ENCODE results near the gene NGFR.
A peak's percentile ranks its signal among the peaks of the same experiment; 100 is the strongest.

NGFR gene

GRCh38 chr17:49450735-49451134 is 44.4 kb upstream of the NGFR start:
- no peaks in the 10 kb centered on the region for H3K9me3 ChIP-seq (ENCODE audit: severe bottlenecking)
- no peak overlapping the region for H3K27ac ChIP-seq (ENCODE audit: poor library complexity, severe bottlenecking)
- no peak overlapping the region for H3K4me3 ChIP-seq (ENCODE audit: severe bottlenecking)
- peak; percentile 83 for ATAC-seq (ENCODE audit: low read depth)
- no peaks in the 10 kb centered on the region for H3K36me3 ChIP-seq (ENCODE audit: low read depth)
- H3K4me1 ChIP-seq (ENCODE audit: insufficient read depth, poor library complexity, severe bottlenecking) = peaks cover 6% of the 10 kb centered on the region
- no peak for DNase-seq (ENCODE audit: low spot score)
- TF ChIP-seq, protein P1, sequence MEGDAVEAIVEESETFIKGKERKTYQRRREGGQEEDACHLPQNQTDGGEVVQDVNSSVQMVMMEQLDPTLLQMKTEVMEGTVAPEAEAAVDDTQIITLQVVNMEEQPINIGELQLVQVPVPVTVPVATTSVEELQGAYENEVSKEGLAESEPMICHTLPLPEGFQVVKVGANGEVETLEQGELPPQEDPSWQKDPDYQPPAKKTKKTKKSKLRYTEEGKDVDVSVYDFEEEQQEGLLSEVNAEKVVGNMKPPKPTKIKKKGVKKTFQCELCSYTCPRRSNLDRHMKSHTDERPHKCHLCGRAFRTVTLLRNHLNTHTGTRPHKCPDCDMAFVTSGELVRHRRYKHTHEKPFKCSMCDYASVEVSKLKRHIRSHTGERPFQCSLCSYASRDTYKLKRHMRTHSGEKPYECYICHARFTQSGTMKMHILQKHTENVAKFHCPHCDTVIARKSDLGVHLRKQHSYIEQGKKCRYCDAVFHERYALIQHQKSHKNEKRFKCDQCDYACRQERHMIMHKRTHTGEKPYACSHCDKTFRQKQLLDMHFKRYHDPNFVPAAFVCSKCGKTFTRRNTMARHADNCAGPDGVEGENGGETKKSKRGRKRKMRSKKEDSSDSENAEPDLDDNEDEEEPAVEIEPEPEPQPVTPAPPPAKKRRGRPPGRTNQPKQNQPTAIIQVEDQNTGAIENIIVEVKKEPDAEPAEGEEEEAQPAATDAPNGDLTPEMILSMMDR (IDR thresholded peaks at IDR 0.05; ENCODE audit: poor library complexity, severe bottlenecking) = no peak
- no peaks in the 10 kb centered on the region for H3K27me3 ChIP-seq (ENCODE audit: insufficient read depth, poor library complexity, severe bottlenecking)

- Histone ChIP-seq H3K9me3 (ENCODE audit: severe bottlenecking) (no peaks in the 10 kb centered on the region), H3K4me3 (ENCODE audit: severe bottlenecking) (no peak overlapping the region), H3K27ac (ENCODE audit: poor library complexity, severe bottlenecking) (no peak overlapping the region), H3K36me3 (ENCODE audit: low read depth) (no peaks in the 10 kb centered on the region), H3K27me3 (ENCODE audit: insufficient read depth, poor library complexity, severe bottlenecking) (peaks cover under 1% of the 10 kb centered on the region), H3K4me1 (ENCODE audit: insufficient read depth, poor library complexity, severe bottlenecking) (peaks cover 6% of the 10 kb centered on the region)
- no peak for ATAC-seq (ENCODE audit: low read depth)
- TF ChIP-seq, protein P1 (IDR thresholded peaks at IDR 0.05; ENCODE audit: poor library complexity, severe bottlenecking) = no peak
- DNase-seq (ENCODE audit: low spot score) = no peak
These were observed 42.9 kb upstream of the NGFR start for GRCh38 chr17:49452201-49452600.

GRCh38 chr17:49452661-49453060 is 42.4 kb upstream of the NGFR start:
- Histone ChIP-seq H3K27me3 (ENCODE audit: insufficient read depth, poor library complexity, severe bottlenecking) (peaks cover 5% of the 10 kb centered on the region), H3K27ac (ENCODE audit: poor library complexity, severe bottlenecking) (no peak overlapping the region), H3K9me3 (ENCODE audit: severe bottlenecking) (no peaks in the 10 kb centered on the region), H3K36me3 (ENCODE audit: low read depth) (no peaks in the 10 kb centered on the region), H3K4me1 (ENCODE audit: insufficient read depth, poor library complexity, severe bottlenecking) (peaks cover 6% of the 10 kb centered on the region), H3K4me3 (ENCODE audit: severe bottlenecking) (no peak overlapping the region)
- ATAC-seq (ENCODE audit: low read depth) (no peak), DNase-seq (ENCODE audit: low spot score) (no peak)
- TF ChIP-seq, protein P1 (IDR thresholded peaks at IDR 0.05; ENCODE audit: poor library complexity, severe bottlenecking) = no peak

- no peak overlapping the region for H3K27ac ChIP-seq (ENCODE audit: poor library complexity, severe bottlenecking)
- H3K27me3 ChIP-seq (ENCODE audit: insufficient read depth, poor library complexity, severe bottlenecking) = peaks cover 6% of the 10 kb centered on the region
- H3K4me3 ChIP-seq (ENCODE audit: severe bottlenecking) = no peak overlapping the region
- ATAC-seq (ENCODE audit: low read depth) (no peak), DNase-seq (ENCODE audit: low spot score) (no peak)
- peaks cover 6% of the 10 kb centered on the region for H3K4me1 ChIP-seq (ENCODE audit: insufficient read depth, poor library complexity, severe bottlenecking)
- no peaks in the 10 kb centered on the region for H3K36me3 ChIP-seq (ENCODE audit: low read depth)
- TF ChIP-seq, protein P1 (IDR thresholded peaks at IDR 0.05; ENCODE audit: poor library complexity, severe bottlenecking) = no peak
- H3K9me3 ChIP-seq (ENCODE audit: severe bottlenecking) = no peaks in the 10 kb centered on the region
These were observed 41.0 kb upstream of the NGFR start for GRCh38 chr17:49454050-49454449.

- Histone ChIP-seq H3K9me3 (ENCODE audit: severe bottlenecking) (no peaks in the 10 kb centered on the region), H3K27me3 (ENCODE audit: insufficient read depth, poor library complexity, severe bottlenecking) (peaks cover 6% of the 10 kb centered on the region), H3K4me1 (ENCODE audit: insufficient read depth, poor library complexity, severe bottlenecking) (peaks cover 6% of the 10 kb centered on the region), H3K36me3 (ENCODE audit: low read depth) (no peaks in the 10 kb centered on the region), H3K27ac (ENCODE audit: poor library complexity, severe bottlenecking) (no peak overlapping the region), H3K4me3 (ENCODE audit: severe bottlenecking) (no peak overlapping the region)
- TF ChIP-seq, protein P1 (IDR thresholded peaks at IDR 0.05; ENCODE audit: poor library complexity, severe bottlenecking) = no peak
- DNase-seq (ENCODE audit: low spot score) (no peak), ATAC-seq (ENCODE audit: low read depth) (no peak)
These were observed 39.7 kb upstream of the NGFR start for GRCh38 chr17:49455272-49455861.
